ENCODE measurements around the gene INPP4A.

The INPP4A gene

GRCh38 chr2:98554116-98554861, 109.6 kb downstream of the INPP4A start:
- no peak for TF ChIP-seq CSRNP3 (CRISPR knock-in tag; IDR thresholded peaks at IDR 0.05)
- TF ChIP-seq TSHZ2 (CRISPR knock-in tag; IDR thresholded peaks at IDR 0.05), result no peak
- no peak for TF ChIP-seq CREB5 (CRISPR knock-in tag; IDR thresholded peaks at IDR 0.05; ENCODE audit: low read depth)
- no peak for TF ChIP-seq ZNF8 (CRISPR knock-in tag; IDR thresholded peaks at IDR 0.05)
- TF ChIP-seq ZNF70 (CRISPR knock-in tag; IDR thresholded peaks at IDR 0.05), result no peak
- no peak for TF ChIP-seq ARNTL (CRISPR knock-in tag; IDR thresholded peaks at IDR 0.05; ENCODE audit: borderline replicate concordance, low read depth)
- no peak for ATAC-seq

- no peak for ATAC-seq
- TF ChIP-seq ZFP3 (CRISPR knock-in tag; IDR thresholded peaks at IDR 0.05), result no peak
Measured at GRCh38 chr2:98555696-98556095, 111.0 kb downstream of the INPP4A start.

- TF ChIP-seq ESRRG (CRISPR knock-in tag; IDR thresholded peaks at IDR 0.05) (no peak), PPARA (CRISPR knock-in tag; IDR thresholded peaks at IDR 0.05; ENCODE audit: borderline replicate concordance) (no peak), ZNF70 (CRISPR knock-in tag; IDR thresholded peaks at IDR 0.05) (no peak), TSHZ2 (CRISPR knock-in tag; IDR thresholded peaks at IDR 0.05) (no peak), CREB5 (CRISPR knock-in tag; IDR thresholded peaks at IDR 0.05; ENCODE audit: low read depth) (no peak), ZFP30 (CRISPR knock-in tag; IDR thresholded peaks at IDR 0.05) (no peak), ARNTL (CRISPR knock-in tag; IDR thresholded peaks at IDR 0.05; ENCODE audit: borderline replicate concordance, low read depth) (no peak), ZNF8 (CRISPR knock-in tag; IDR thresholded peaks at IDR 0.05) (no peak), TOX (CRISPR knock-in tag; IDR thresholded peaks at IDR 0.05; ENCODE audit: borderline replicate concordance) (no peak), RARB (CRISPR knock-in tag; IDR thresholded peaks at IDR 0.05) (no peak), ISL1 (CRISPR knock-in tag; IDR thresholded peaks at IDR 0.05) (no peak), CSRNP3 (CRISPR knock-in tag; IDR thresholded peaks at IDR 0.05) (no peak)
- ATAC-seq, result no peak
Measured at GRCh38 chr2:98556344-98557033, 111.8 kb downstream of the INPP4A start.

Data from SK-N-SH treated with all-trans-retinoic acid at 6 μM for 48 hours (cell line).